GDM1 (cell line): ENCODE measurements around the gene EIF5A2.
"Not testable (repeated sequence)": the region's sequence is repeated elsewhere in the genome, so short reads cannot be mapped to it uniquely, and the experiment has no call there.

Experiments
- DNase-seq: peaks from one replicate; lab custom pipeline; 2025; lab: John Stamatoyannopoulos, UW

The EIF5A2 gene

DNA sequence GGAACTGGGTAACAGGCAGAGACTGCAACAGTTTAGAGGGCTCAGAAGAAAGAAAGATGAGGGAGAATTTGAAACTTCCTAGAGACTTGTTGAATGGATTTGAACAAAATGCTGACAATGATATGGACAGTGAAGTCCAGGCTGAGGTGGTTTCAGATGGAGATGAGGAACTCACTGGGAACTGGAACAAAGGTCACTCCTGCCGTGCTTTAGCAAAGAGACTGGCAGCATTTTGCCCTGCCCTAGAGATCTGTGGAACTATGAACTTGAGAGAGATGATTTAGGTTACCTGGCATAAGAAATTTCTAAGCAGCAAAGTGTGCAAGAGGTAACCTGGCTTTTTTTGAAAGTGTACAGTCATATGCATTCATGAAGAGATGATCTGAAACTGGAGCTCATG lies 11.7 kb downstream of the EIF5A2 start:
- DNase-seq = no peak

- DNase-seq = not testable (repeated sequence)
These were observed 12.1 kb downstream of the EIF5A2 start for GRCh38 chr3:170896333-170896732.

DNA sequence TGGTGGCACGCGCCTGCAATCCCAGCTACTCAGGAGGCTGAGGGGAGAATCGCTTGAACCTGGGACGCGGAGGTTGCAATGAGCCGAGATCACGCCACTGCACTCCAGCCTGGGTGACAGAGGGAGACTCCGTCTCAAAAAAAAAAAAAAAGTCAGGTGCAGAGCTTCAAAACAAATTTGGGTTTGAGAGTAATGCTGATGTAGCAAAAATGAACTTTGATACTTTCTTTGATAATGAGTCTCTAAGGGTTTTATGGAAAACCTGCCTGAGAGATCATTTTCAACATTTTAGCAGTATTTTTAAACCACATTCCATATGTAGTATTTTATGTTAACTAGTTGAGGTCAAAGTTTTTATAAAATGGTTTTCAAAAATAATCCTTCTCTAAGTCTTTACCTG lies 14.5 kb downstream of the EIF5A2 start:
- no peak for DNase-seq

DNA sequence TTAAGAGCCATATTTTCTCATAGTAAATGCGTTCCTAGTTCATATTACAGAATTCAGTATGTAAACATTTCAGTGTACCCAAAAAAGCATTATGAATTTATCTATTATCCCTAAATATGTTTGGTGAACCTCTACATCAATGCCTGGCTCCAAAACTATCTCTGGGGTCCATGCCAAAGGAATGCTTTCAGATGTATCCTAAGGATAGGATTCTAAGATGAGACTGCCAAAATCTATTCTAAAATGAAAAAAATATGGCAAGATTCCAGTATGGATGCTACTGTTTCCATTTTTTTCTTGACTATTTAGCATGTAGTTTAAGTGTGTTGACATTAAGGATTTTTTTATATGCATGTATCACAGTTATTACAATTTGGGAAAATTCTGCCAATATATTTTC lies 18.8 kb downstream of the EIF5A2 start:
- no peak for DNase-seq

GRCh38 chr3:170889132-170889531 lies 19.3 kb downstream of the EIF5A2 start:
- no peak for DNase-seq

DNA sequence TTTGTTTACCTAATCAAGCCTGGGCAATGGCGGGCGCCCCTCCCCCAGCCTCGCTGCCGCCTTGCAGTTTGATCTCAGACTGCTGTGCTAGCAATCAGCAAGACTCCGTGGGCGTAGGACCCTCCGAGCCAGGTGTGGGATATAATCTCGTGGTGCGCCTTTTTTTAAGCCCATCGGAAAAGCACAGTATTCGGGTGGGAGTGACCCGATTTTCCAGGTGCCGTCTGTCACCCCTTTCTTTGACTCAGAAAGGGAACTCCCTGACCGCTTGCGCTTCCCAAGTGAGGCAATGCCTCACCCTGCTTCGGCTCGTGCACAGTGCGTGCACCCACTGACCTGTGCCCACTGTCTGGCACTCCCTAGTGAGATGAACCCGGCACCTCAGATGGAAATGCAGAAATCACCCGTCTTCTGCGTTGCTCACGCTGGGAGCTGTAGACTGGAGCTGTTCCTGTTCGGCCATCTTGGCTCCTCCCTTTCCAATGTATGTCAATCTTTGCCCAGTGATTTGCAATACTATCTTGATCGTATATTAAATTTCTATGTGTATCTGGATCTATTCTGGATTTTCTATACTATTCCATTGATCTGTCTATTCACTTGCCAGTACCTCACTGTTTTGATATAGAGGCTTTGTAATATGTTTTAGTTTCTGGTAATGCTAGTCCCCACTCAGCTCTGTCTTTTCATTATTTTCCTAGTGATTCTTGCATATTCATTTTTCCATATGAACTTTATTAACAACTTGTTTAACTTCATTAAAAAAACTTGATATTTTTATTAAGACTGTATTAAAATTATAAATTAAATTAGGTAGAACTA lies 24.1 kb downstream of the EIF5A2 start:
- DNase-seq = not testable (repeated sequence)

DNA sequence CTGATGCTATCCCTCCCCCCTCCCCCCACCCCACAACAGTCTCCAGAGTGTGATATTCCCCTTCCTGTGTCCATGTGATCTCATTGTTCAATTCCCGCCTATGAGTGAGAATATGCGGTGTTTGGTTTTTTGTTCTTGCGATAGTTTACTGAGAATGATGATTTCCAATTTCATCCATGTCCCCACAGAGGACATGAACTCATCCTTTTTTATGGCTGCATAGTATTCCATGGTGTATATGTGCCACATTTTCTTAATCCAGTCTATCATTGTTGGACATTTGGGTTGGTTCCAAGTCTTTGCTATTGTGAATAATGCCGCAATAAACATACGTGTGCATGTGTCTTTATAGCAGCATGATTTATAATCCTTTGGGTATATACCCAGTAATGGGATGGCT lies 29.7 kb downstream of the EIF5A2 start:
- not testable (repeated sequence) for DNase-seq

DNA sequence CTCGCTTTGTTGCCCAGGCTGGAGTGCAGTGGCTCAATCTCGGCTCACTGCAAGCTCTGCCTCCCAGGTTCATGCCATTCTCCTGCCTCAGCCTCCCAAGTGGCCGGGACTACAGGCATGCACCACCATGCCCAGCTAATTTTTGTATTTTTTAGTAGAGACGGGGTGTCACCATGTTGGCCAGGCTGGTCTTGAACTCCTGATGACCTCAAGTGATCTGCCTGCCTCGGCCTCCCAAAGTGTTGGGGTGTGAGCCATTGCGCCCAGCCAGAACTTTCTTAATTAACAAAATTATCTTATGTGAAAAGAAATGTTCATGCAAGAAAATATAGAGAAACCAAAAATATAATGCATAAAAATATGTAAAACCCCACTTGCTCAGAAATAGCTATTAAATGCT lies 31.1 kb downstream of the EIF5A2 start:
- not testable (repeated sequence) for DNase-seq

DNA sequence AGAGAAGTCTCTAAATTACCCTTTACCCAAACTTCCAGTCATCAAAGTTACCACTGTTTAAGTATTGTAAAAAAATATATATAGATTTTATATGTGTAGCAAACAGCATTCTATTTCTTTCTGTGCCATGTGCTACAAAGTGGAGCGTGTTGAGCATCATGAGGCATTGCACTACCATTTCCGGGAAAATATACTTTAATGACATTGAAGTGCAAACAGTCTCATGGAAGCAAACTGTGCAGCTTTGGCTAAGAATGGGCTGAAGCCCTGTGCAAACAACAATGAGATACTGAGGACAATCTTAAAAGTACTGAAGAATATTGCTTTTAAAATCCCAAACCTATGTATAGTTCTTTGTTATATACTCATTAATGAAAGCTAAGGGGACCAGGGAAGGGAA lies 31.9 kb downstream of the EIF5A2 start:
- no peak for DNase-seq

DNA sequence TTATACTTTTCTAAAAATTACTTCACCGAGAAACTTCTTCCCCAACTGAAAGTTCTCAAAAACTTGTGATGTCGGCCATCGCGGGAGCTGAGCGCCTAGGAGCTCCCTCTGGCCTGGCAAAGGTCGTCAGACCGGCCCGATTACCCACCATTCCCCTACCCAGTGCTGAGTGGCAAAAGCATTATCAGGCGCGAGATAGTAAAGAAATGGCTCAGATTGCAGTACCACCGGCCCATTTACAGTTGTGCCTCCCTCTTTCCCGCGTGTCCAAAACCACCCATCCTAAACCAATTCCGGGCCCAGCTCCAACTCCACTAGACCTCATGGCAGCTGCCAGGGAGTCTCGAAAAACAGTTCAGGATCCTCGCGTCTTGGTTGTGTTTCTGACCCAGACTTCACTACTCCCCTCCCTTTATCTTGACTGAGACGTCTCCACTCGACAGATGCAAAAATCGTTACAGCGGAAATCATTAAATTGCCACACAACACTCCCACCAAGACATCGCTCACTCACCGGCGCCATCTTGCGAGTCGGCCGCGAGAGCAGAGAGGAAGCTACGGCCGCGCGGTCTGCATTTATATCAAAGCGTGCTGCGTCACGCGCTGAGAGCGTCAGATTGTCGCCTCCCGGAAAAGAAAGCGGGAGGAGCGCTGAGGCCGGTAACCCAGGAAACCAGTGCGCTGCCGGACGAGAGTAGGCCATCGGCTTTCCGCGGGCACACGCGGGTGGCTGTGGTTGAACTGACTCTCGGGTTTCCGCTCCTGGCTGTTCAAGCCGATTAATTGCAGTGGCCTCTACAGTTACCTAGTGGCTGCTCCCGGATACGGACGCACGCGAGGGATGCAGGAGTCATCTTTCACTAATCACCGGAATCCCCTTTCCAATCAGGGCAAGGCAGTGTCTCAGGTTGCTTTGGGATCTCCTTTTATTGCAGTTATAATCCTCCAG lies 38.5 kb downstream of the EIF5A2 start, which contains the start of gene RPL22L1:
Gene RPL22L1, minus strand, starts transcription at position 551 of the 949 bp plus-strand sequence. Its CDS starts 28 bp downstream, at position 523.
- no peak for DNase-seq

DNA sequence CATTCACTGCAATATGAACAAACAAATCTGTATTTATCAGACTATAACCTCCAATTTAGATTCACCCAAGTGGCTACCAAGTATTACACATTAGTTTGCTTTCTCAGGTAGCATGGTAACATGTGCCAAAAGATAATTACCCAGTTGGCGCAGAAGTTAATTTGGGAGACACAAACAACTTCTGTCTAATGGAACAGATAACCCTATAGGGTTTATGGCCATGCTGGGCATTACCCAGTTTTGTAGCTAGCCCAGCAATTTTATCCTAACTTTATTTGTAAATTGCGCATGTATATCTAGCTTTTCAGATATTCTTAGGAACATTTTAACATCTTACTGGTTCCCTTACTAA lies 39.2 kb downstream of the EIF5A2 start:
- no peak for DNase-seq

GRCh38 chr3:170868577-170869238 lies 39.7 kb downstream of the EIF5A2 start:
- DNase-seq = no peak

GRCh38 chr3:170867143-170867937 lies 41.1 kb downstream of the EIF5A2 start:
- no peak for DNase-seq

GRCh38 chr3:170866499-170866898 lies 41.9 kb downstream of the EIF5A2 start:
- no peak for DNase-seq

GRCh38 chr3:170865209-170866094 lies 43.0 kb downstream of the EIF5A2 start:
- DNase-seq = no peak

GRCh38 chr3:170864525-170865208 lies 43.8 kb downstream of the EIF5A2 start:
- no peak for DNase-seq

DNA sequence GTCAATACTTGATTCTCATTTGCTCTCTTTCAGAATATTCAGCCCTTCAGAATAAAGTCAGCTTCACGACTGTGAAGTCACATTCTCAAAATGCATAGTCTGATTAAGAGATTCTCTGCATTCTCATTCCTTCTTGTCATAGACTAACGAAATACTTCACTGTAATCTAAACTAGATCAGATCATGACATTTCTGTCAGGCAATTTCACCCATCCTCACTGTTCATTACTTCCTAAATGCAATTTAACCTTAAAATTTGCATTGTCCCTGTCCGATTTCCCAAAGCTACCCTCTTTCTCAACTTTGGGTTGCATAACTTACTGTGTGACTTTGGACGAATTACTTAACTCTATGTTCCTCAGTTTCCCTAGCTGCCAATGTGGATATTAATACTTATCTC lies 44.6 kb downstream of the EIF5A2 start:
- DNase-seq = no peak

GRCh38 chr3:170862618-170863374 lies 45.6 kb downstream of the EIF5A2 start:
- DNase-seq = no peak

GRCh38 chr3:170858599-170858998 lies 49.8 kb downstream of the EIF5A2 start:
- no peak for DNase-seq
